Stromal cell of bone marrow (primary cell): ENCODE data around the gene SECTM1.
"Not testable (repeated sequence)": the region's sequence is repeated elsewhere in the genome, so short reads cannot be mapped to it uniquely, and the experiment has no call there.

ENCODE experiments used
- DNase-seq: peaks from one replicate; pipeline ENCODE4 v3.0.0-alpha.2; 2012; ENCODE audit warnings: low read depth

The SECTM1 gene

DNA sequence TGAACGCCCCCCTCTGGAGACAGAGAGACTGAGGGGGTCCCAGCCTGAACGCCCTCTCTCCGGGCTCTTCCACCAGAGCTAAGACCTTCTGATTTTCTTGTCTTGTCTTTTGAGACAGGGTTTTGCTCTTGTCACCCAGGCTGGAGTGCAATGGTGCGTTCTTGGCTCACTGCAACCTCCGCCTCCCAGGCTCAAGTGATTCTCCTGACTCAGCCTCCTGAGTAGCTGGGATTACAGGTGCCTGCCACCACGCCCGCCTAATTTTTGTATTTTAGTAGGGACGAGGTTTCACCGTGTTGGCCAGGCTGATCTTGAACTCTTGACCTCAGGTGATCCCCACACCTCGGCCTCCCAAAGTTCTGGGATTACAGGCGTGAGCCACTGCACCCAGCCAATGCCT is 14.4 kb upstream of the SECTM1 start:
- not testable (repeated sequence) for DNase-seq

DNA sequence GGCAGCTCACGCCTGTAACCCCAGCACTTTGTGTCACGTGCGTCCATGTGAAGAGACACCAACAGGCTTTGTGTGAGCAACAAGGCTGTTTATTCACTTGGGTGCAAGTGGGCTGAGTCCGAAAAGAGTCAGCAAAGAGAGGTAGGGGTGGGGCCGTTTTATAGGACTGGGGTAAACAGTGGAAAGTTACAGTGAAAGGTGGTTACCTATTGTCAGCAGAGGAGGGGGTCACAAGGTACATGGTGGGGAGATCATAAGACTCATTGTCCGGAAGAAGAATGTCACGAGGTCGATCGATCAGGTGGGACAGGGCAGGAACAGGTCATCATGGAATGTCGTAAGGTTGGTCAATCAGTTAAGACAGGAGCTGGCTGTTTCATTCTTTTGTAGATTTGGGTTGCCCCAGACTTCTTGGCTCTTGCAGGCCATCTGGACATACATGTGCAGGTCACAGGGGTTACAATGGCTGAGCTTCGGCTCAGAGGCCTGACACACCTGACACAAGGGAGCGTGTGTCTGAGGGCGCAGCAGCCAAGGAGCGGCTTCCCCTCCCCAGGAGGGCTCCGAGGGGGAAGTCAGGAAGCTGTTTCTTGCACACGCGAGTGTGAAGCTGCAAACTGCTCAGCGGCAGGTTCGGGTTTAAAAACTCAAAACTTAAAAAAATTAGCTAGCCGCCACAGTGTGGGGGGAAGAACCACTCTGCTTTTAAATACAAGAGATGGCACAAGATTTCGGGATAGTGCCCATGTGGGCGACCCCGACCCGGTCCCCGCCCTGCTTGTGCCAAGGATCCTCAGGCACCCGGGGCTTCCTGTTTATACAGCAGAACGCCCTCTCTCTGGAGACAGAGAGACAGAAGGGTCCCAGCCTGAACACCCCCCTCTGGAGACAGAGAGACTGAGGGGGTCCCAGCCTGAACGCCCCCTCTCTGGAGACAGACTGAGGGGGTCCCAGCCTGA is 13.1 kb upstream of the SECTM1 start:
- DNase-seq: no peak

DNA sequence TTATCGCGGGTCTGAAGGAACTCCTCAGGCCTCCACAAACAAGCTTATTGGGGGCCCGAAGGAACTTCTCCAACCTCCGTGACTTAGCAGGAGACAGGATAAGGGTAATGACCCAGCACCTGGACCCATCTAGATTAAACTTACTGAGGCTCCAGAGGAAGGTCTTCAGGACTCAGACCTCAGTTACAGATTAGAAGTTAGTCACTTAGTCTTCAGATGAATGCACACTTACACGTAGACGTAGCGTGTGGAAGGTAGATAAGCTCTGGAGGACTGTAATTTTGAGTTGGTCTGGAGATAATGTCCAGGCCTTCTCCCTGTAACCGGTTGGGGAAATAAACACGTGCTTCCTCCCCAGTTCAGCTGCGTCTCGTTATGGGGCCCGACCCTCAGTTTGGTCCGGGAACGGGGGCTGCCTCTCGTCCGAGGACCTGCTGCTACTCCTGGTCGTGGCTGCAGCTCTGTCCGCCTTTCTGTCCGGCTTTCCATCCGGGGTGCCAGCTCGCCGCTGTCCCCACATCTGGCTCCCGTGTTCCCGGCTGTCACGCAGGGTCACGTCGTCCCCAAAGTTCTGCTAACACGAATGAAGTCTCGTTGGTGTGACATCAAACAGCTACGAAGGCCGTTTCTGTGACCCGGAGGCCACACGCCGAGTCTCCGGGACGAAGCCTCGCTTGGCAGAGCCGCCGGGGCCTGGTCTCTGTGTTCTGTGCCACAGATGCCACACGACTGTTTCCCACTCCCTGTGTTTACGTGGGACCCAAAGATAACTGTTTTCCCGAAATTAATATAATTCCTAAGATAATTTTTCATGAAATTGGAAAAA is 11.8 kb upstream of the SECTM1 start:
- DNase-seq: no peak

DNA sequence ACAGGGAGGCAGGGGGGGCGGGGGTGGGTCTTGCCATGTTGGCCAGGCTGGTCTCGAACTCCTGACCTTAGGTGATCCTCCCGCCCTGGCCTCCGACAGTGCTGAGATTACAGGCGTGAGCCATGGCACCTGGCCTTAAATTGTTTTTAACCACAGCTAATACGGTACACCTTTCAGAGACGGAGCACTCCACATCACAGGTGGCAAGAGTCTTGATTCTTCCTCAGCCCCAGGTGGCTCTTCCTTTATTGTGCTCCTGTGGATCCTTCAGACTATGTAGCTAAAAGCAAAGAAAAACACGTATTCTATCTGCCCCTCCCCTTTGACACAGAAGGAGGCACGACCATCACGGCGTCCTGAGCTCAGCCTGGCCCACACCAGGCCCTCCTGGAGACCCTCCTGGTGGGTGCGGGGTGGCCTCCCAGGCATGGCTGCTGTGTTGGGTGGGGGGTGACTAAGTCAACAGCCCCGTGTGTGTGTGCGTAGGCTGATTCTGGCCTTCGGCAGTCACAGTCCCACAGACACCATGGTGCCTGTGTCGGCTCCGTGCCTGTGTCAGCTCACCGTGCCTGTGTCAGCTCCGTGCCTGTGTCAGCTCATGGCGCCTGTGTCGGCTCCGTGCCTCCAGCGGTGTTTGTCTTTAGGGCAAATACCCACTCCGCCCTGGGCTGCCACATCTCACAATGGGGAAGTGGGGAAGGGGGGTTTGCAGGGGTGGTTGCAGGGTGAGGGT is 10.8 kb upstream of the SECTM1 start:
- DNase-seq: no peak

DNA sequence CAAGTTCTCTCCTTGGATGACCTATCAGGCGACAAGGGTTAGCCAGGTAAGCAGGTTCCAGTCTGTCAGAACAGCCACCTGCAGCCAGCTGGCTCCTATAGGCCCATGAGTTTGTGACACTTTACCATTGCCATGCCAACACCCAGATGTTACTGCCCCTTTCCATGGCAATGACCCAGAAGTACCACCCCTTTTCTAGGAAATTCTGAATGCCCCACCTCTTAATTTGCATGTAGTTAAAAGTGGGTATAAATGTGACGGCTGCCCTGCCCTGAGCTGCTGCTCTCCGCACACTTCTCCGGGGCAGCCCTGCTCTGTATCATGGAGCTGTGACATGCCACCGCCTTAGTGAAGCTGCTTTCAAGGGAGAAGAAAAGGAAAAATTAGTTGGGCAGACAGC is 10.0 kb upstream of the SECTM1 start:
- no peak for DNase-seq

DNA sequence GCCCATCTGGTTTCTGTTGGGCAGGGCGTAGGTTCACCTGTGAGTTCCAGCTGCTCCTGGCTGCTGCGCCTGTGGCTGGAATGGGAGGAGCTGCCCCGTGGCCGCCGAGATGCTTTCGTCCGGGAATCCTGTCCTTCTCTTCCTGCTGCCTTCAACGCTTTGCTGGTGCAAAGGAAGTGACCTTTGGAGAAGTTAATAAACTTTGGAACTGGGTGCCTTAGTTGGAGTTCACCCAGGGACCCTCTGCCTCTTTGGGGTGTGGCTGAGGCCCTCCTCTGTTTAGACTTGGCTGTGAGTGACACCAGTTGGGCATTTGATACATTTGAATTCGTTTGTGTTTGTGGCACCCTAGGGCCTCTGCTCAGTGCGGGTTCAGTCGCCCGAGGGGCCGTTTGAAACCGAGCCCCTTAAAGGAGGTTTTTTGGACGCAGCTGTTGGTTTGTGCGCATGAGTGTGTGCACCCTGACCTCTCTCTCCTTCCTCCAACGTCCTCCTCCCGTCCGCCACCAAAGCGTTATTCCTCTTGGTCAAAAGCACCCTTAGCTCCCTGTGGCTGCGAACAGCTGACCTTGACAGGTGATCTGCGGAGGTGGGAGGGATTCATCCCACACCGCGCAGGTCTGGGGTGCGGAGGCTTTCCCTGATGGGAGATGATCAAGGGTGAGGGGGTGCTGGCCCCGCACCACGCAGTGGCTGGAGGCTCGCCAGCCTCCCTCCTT is 9.0 kb upstream of the SECTM1 start:
- DNase-seq: no peak

DNA sequence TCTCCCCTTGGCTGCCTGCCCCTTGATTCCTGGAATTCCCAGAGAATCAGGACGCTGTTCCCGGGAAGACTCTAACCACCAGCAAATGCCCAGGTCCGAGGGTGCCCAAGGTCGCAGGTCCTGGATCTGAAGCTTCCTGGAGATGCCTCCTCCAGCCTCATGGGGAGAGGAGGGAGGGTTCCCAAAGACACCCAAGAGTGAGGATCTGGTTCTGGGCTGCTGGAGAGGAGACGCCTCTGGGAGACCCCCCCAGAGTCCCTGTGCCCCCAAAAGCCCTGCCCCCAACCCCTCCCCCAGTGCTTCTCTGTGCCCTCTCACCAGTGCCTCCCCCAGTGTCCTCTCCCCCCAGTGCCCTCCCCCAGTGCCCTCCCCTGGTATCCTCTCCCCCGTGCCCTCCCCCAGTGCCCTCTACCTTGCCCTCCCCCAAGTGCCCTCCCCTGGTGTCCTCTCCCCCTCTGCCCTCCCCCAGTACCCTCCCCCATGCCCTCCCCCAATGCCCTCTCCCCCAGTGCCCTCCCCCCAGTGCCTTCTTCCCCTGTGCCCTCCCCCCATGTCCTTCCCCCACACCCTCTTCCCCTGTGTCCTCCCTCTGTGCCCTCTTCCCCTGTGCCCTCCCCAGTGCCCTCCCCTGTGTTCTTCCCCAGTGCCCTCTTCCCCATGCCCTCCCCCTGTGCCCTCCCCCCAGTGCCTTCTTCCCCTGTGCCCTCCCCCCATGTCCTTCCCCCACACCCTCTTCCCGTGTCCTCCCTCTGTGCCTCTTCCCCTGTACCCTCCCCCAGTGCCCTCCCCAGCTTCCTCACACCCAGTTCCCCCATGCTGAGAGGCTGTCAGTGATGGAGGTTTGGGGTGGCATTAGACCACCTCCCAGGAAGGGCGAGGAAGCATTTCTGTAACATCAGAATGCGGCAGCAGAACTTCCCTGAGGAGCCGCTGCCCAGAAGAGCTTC is 6.3 kb upstream of the SECTM1 start:
- DNase-seq: no peak

DNA sequence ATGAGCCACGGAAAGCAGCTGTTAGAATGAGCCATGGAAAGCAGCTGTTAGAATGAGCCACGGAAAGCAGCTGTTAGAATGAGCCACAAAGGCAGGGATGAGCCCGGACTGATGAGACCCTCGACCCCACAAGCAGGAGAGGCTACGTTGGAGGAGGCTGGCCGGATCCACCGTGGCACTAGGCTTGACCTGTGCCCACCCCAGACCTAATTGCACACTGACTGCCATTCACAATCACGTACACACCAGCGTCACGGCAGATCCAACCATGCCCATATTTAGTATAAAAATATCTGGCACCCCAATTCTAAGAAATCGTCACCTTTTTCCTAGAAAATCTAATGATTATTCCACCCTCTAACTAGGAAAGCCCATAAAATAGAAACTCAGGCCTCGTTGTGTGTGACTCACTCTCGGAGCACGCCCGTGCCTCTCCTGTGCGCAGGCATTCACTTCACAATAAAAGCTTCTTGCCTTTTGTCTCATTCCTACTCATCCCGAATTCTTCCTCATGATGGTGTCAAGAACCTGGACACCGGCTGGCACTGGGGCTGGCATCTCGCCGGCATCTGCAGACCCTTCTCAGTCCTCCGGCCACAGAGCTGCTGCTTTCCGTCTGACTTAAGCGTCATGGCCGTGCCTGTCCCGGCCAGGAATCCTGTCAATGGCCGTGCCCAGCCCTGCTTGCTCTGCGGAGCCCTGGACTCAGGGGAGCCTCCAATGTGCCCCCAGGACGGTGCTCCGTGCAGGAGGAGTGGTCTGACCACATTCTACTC is 5.5 kb upstream of the SECTM1 start:
- DNase-seq: no peak

DNA sequence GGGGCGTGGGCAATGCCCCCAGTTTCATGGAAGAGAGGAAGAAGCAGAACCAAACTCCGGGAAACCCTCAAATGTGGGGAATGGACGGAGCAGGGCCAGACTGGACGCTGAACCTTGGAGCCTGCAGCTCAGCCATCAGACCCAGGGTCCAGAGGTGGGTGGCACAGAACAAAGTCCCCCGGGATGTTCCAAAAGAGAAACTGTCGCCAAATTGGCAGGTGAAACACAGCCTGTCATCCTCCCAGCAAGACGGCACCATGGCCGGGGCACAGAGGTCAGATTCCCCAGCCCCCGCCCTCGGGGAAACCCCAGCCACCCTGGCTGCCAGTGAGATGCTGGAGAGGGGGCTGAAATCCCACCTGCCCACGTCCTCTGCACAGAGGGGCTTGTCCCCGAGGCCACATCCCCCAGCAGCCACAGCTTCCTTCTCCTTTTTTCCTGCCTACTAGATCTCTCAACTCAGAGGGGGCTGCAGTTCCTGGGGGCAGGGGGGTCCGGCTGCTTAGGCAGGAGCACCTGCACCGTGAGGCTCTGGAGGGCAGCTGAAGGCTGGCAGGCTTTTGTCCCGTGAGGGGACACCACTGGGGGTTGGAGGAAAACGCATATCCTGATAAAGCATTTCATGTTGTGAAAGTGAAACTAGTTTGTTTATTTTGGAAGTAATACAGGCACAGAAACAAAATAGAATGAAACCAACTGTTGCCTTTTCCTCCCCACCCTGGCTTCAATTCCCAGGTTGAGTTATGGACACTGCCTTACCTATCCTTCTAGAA is 1.2 kb upstream of the SECTM1 start:
- DNase-seq: no peak

DNA sequence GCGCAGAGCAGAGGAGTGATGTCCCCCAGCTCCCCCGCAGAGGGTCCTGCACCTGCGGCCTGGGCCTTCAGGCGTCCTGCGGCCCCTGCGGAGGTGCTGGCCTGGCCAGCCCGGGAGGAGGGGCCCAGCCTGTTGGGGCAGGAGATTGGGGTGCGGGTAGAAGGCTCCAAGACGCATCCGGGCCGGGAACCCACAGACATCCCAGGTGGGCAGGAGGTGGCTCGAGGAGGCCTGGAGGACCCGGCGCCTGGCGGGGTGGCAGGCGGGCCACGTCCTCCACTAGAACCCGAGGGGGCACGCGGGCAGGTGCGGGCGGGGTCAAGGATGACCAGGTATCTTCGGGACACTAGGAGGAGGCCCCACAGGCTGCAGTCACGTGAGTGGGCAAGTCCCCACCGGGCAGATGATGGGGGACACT is 647 bp upstream of the SECTM1 start:
- DNase-seq: no peak

DNA sequence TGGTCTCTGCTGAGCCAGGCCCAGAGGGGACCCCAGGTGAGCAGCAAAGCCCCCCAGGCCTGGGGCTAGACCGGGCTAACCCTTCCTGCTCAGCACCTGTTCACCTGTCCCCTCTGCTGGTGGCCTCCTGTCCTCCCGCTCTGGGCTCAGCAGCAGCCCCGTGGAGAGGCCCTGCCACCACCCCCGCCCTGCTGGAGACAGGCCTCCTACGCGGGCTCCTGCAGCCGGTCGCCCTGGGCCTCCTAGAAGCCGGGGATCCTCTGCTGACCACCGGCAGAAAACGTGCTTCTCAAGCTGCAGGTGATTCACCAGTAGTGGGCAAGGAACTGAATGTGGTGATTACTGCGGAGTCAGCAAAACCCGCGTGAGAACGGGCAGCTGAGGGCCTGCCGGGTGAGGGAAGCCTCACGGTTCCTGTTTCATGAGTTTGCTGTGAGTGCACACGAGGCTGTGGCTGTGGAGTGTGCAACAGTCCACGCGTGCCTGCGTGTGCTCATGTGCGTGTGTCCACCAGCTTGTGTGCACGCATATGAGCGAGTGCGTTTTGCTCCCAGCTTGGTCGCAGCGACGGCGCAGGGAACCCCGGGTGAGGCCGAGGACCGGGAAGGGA is 792 bp downstream of the SECTM1 start:
- no peak for DNase-seq

DNA sequence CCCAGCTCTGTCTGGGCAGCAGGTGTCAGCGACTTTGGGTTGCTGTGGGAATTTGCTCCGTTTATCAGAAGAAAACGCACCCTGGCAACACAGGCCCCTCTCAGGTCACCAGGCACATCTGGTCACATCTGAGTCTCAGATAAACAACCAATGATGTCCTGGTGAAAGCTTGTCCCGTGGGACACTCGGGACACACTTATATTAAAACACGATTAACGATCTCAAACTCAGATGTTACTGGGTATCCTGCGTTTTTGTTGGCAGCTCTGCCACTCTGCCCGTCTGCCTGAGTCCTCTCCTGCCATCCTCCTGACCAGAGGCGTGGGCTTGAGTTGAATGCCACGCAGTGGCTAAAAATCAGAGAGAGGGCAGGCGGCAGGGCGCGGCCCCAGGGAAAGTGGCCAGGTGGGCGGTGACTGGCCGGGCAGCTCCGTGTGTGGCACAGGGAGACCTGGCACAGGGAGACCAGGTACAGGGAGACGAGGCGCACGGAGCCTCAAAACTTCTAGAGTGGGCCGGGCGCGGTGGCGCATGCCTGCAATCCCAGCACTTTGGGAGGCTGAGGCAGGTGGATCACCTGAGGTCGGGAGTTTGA is 2.1 kb downstream of the SECTM1 start:
- no peak for DNase-seq

DNA sequence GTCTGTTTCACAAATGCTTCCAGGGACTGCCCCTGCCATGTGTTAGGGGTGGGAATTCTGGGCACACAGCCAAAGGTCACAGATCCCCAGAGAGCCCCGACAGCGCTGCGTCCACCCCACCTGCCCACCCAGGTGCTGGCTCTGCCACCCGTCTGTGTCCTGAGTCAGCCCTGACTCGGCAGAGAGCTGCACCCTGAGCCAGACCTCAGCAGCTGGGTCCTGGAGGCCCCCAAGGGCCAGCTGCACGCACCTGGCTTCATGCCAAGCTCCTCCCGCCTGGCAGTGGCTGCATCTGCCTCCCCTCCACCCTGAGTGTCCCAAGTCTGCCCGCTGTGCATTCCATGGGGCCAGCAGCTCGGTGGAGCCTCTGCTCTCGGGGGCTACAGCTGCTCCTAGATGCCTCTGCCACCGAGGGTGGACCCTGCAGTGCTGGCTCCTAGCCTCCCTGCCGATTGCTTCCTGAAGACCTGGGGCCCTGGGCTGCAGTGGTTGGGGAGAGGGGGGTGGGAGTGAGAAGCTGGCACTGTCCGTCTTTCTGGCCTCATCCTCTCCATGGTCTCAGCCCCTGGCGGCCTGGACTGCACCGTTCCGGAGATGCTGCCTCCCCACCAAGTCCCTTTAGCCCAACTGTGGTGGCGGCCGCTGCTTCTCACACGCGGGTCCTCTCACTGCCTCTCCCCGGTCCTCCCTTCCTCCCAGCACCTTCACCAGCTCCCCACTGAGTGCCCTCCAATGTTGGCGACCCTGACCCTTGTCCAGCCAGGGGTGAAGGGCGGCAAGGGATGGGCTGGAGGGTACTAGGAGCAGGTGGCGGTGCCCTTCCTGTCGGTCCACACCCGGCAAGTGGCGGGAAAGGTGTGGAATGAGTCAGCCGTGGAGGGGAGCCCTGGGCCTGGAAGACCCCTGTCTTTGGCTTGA is 3.0 kb downstream of the SECTM1 start:
- no peak for DNase-seq

DNA sequence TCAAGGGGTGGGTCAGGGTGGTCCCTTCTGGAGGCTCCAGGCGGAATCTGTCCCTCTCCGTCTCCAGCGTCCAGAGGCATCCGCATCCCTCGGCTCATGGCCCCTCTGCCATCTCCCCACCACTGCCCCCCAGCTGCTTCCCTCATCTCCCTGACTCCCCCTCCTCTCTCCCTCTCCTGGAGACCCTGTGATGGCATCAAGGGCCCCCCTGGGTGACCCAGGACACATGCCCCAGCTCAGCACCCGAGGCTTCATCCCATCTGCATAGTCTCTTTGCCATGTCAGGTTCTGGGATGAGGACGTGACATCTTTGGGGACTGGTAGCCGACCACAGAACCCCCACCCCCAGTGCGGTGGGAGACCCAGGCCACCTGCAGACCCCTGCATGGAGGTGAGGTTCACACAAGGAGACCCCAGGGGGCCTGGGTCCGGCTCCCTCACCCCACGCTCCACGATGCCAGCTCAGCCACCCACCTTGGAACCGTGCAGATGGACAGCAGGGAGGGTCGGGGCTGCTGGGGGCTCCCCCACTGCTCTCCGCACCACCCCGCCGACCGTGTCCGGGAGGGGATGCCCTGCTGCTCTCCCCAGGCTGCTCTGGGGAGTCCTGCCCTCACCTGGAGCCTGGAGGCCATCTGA is 3.8 kb downstream of the SECTM1 start:
- no peak for DNase-seq

DNA sequence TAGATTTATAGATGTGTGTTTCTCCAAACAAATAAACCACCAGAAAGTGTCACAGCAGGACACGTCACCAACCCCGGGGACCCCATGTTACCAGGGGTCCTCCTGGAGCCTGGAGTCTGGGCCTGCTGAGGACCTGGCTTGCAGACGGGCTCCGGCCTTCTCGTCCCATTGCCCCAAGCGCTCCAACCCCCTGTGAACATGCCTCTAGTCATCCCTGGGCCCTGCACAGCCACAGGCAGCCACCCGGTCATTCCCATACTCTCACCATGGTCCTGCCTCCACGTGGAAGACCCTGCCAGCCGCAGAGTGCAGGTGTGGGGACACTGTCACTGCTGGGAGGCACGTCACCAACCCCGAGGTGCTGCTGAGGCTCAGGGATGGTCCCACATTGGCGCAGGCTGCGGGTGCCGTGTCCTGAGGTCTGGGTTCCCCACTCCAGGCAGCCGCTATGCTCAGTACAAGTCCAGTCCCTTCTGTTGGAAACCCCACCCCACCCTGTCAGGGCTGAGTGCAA is 4.5 kb downstream of the SECTM1 start:
- no peak for DNase-seq
